LNCaP clone FGC (cell line): Measurements from ENCODE around the gene CHST2.

Source experiments
- DNase-seq: peaks from one replicate; pipeline ENCODE4 v3.0.0-alpha.2; 2011; ENCODE audit warnings: low read depth
- H3K4me3 ChIP-seq: 2 replicates; pipeline ENCODE4 v1.5.1; 2011; ENCODE audit warnings: mild to moderate bottlenecking, low read depth, low read length, control low read depth
- CTCF ChIP-seq: IDR thresholded peaks from 2 replicates; pipeline ENCODE4 v1.5.1; 2012; ENCODE audit warnings: mild to moderate bottlenecking; ENCODE audit not compliant: control insufficient read depth, insufficient read depth; ENCODE audit errors: extremely low read depth

Gene CHST2

GRCh38 chr3:143167969-143168854 is 48.6 kb downstream of the CHST2 start:
- DNase-seq = no peak
- H3K4me3 ChIP-seq = no peak overlapping the region
- no peak for TF ChIP-seq CTCF

GRCh38 chr3:143168855-143169192 is 49.3 kb downstream of the CHST2 start:
- H3K4me3 ChIP-seq = no peak overlapping the region
- no peak for TF ChIP-seq CTCF
- DNase-seq = no peak

DNA sequence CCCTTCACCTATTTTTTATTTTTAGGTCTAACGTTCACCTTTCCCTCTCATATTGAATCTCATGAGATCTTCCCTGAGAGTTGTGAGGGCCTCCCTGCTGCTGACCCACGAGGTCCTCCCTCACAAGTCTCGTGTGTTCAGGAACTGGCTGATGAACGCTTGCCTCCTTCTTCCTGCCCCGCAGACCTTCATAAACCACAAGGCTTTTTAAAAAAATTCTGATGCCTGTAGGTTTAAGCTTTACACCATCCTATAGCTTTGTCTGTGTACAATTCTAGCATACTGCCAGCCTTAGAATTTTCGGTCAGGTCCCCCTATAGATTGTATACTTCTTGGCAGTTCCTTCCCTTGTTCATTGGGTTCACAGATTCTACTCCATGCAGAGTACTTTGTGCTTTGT is 50.5 kb downstream of the CHST2 start:
- no peak for TF ChIP-seq CTCF
- no peak for DNase-seq
- no peak overlapping the region for H3K4me3 ChIP-seq

GRCh38 chr3:143170676-143171075 is 51.1 kb downstream of the CHST2 start:
- no peak for TF ChIP-seq CTCF
- no peak for DNase-seq

GRCh38 chr3:143171141-143171980 is 51.8 kb downstream of the CHST2 start:
- TF ChIP-seq CTCF = no peak
- no peak overlapping the region for H3K4me3 ChIP-seq
- no peak for DNase-seq

More at GRCh38 chr3:143170676-143171075, 51.1 kb downstream of the CHST2 start:
- no peak overlapping the region for H3K4me3 ChIP-seq

- no peak overlapping the region for H3K4me3 ChIP-seq
- TF ChIP-seq CTCF = no peak
Observed at GRCh38 chr3:143172062-143172794, 52.7 kb downstream of the CHST2 start.

More at GRCh38 chr3:143172062-143172794, 52.7 kb downstream of the CHST2 start:
- DNase-seq = no peak
